NCI-H524 (cell line): Measurements from ENCODE around the gene FADD.

Source experiments
- DNase-seq, 2 experiments: peaks; one replicate each; lab custom pipeline; 2025; lab: John Stamatoyannopoulos, UW

The FADD gene

GRCh38 chr11:70233962-70234361 lies 30.9 kb downstream of the FADD start:
- DNase-seq = no peak

GRCh38 chr11:70240337-70240736 lies 37.2 kb downstream of the FADD start:
- no peak for DNase-seq

- DNase-seq = no peak
Measured at GRCh38 chr11:70241709-70242108, 38.6 kb downstream of the FADD start.

- DNase-seq = no peak
Measured at GRCh38 chr11:70242885-70243284, 39.8 kb downstream of the FADD start.

- DNase-seq = no peak
Measured at GRCh38 chr11:70243912-70244652, 41.0 kb downstream of the FADD start.

GRCh38 chr11:70244698-70245097 lies 41.6 kb downstream of the FADD start:
- DNase-seq = no peak

GRCh38 chr11:70246196-70246595 lies 43.1 kb downstream of the FADD start:
- DNase-seq = no peak

GRCh38 chr11:70247042-70247709 lies 44.1 kb downstream of the FADD start:
- DNase-seq = no peak

GRCh38 chr11:70247710-70248072 lies 44.6 kb downstream of the FADD start:
- DNase-seq = no peak

GRCh38 chr11:70250876-70251658 lies 48.0 kb downstream of the FADD start:
- peak in 1 of 2 experiments; percentile 2 for DNase-seq

GRCh38 chr11:70251659-70252321 lies 48.7 kb downstream of the FADD start:
- no peak for DNase-seq

- DNase-seq = no peak
Measured at GRCh38 chr11:70252844-70253243, 49.7 kb downstream of the FADD start.

GRCh38 chr11:70255477-70256116 lies 52.5 kb downstream of the FADD start:
- peak in 1 of 2 experiments; percentile 23 for DNase-seq
